HTR-8/SVneo (cell line): ENCODE measurements around the gene ZCCHC24.
"Not testable (repeated sequence)": the region's sequence is repeated elsewhere in the genome, so short reads cannot be mapped to it uniquely, and the experiment has no call there.

ENCODE experiments used
- DNase-seq: peaks from one replicate; pipeline ENCODE4 v3.0.0; 2011; ENCODE audit warnings: low spot score, mixed read lengths; ENCODE audit not compliant: insufficient read length
- FAIRE-seq: peaks from 2 replicates; lab custom pipeline; 2011; peaks lifted over from hg19 to GRCh38; lab: Jason Lieb, UNC

ZCCHC24 gene

DNA sequence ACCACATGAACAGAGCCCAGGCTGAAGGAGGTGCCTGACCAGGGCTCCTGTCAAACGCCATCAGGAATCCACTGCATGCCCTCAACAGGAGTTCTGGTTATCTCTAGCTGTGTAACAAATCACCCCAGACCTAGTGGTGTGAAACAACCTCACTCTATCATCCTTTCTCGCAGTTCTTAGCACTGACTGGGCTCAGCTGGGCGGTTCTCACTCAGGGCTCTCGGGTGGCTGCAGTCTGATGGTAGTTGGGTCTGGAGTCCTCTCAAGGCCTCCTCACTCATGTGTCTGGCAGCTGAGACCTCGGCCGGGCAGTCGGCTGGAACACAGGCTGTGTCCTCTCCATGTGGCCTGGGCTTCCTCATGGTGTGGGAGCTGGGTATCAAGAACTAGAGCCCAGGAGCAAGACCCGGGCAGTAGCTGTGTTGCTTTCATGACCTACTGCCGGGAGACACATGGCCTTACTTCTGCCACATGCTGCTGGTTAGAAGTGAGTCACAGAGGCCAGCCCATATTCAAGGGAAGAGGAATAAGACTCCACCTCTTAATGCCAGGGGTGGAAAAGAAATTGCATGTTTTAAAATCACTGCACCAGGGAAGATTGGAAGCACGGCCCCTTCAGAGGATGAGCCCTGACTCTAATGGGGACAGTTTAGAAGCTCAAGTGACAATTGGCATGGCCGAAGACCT, 107.5 kb downstream of the ZCCHC24 start:
- DNase-seq = not testable (repeated sequence)
- peak; percentile 98 for FAIRE-seq

DNA sequence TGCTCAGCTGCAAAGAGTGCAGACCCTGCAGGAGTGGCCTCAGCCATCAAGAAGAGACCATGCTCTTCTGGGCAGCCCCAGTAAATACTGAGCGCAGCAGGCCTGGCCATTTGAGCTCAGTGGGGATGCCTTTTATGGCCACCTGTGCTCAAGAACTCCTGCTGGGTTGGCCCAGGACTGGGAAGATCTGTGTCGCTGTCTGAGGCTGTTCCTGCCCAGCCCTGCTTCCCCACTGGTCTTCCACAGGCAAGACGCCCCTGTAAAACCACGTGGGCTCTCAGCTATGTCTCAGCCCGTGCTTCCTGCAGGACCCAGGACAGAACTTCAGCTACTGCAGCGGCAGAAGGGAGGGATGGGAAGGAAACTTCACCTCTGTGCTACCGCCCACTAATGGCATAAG, 108.7 kb downstream of the ZCCHC24 start:
- no peak for FAIRE-seq
- DNase-seq = no peak

DNA sequence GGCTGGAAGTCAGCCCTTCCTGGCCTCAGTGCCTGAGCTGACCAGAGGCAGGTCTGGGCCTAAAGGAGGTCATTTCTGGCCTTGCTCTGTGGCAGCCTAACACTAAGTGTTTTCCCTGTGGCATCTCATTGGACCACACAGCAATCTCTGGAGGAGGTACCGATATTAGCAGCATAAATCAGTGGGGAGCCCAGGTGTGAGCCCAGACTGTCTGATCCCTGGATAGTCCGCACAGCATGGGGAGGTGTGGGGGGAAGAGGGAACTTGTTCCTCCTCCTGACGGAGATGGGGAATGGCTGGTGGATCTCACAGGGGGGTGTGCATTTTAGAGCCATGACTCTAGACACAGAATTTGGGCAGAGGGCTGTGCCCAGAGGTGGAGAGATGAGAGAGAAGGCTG, 109.1 kb downstream of the ZCCHC24 start:
- no peak for FAIRE-seq
- no peak for DNase-seq

DNA sequence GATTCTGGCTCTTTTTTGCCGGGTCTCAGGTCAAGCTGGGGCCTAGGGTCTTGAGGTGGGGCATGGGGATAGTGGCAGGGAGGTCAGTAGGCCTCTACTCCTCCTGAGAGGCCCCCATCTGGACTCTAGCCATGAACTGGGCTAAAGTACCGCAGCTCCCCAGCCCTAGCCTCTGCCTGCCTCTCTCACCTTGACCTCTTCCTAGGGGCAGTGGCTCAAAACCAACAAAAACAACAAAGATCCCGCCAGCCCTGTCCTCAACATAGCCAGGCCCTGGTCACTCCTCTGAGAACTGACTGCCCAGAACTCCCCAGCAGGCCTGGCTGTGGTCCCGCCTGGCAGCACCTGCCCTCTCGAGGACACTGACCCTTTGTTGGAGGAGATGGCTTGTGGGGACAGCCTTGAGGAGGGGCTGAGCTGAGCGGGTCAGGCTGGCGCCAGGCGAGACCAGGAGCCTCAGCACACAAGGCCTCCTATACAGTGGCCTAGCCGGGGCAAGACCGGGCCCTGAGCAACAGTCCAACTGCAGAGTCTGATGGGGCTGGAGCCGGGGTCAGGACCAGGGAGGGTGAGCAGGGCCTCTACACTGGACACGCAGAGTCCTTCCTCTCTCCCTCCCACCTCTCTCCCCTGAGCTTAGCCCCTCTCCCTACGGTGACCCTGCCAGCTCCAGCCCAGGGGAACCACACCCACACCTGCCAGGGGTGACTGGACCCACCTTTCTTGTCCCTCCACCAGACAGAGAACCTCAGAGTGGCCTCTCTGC, 109.8 kb downstream of the ZCCHC24 start:
- no peak for FAIRE-seq

DNA sequence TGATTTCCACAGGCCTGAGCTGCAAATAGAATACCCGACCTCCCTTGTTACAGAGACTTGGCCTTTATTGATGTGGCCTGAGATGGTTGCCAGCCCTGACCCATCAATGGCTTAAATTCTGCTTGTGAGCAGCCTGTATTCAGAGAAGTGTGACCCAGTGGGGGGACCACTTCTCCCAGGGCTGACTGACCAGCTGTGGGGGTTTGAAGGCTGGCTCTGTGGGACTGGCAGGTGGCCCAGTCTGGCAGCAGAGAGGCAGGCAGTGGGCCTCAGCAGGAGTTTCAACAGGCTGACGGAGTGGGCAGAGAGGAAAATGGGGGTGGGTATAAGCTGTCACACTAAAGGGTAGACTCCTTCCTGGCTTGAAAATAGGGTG, 110.3 kb downstream of the ZCCHC24 start:
- FAIRE-seq (no peak), DNase-seq (no peak)

More for the DNA sequence above, 109.8 kb downstream of the ZCCHC24 start:
- no peak for DNase-seq

DNA sequence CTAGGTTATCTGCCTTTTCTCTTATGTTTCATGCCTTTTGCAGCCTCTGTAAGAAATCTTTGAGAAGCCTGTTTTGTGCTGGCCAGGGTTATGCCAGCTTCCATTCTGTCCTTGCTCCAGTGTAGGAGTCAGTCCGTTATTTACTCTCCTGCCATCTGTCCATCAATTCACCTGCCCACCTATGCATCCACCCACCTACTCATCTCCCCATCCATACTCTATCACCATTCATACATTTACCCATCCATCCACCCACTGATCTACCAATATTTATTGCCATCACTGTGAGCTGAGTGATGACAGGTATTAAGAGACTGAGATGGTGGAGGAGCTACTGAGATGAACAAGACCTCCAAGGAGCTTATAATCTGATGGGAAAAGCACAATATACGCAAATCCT, 110.9 kb downstream of the ZCCHC24 start:
- DNase-seq (no peak), FAIRE-seq (no peak)

DNA sequence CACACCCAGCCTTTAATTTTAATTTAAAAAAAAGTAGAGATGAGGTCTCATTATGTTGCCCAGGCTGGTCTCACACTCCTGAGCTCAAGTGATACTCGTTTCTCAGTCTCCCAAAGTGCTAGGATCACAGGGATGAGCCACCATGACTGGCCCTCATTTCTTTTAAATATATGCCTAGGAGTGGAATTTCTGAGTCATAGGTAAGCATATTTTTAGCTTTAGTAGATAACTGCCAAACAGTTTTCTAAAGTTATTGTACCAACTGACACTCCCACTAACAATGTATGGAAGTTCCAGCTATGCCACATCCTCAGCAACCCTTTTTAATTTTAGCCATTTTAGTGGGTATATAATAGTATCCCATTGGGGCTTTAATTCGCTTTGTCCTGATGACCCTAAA, 111.9 kb downstream of the ZCCHC24 start:
- no peak for FAIRE-seq
- DNase-seq = no peak

DNA sequence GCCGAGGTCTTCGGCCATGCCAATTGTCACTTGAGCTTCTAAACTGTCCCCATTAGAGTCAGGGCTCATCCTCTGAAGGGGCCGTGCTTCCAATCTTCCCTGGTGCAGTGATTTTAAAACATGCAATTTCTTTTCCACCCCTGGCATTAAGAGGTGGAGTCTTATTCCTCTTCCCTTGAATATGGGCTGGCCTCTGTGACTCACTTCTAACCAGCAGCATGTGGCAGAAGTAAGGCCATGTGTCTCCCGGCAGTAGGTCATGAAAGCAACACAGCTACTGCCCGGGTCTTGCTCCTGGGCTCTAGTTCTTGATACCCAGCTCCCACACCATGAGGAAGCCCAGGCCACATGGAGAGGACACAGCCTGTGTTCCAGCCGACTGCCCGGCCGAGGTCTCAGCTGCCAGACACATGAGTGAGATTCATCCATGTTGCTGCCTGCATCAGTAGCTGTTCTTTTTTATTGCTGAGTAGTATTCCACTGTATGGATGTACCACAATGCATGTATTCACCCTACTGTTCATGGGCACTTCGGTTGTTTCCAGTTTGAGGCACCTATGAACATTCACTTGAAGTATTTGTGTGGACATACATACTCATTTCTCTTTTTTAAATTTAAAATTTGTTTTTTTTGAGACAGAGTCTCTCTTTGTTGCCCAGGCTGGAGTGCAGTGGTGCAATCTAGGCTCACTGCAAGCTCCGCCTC, 112.7 kb downstream of the ZCCHC24 start:
- FAIRE-seq = peak; percentile 98
- DNase-seq = not testable (repeated sequence)
